ENCODE results near the gene NXPE3.

Gene NXPE3

DNA sequence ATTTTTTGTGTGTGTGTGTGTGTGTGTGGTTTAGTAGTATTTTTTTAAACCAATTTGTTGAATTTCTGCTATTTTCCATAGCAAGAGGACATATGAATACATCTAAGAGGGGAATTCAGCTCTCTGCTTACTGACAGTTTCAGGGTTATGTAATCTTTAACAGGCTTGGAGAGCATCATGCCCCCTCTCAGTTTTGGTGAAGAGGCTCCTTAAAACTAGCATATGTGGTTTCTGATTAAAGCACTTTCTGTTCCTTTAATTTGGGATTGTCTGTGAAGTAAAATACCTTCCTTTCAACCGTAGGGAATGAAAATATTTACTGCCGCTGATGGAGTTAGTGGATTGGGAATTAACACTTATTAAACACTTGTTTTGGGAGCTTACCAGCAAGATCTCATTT lies 50.9 kb downstream of the NXPE3 start:
- DNase-seq: no peak

DNA sequence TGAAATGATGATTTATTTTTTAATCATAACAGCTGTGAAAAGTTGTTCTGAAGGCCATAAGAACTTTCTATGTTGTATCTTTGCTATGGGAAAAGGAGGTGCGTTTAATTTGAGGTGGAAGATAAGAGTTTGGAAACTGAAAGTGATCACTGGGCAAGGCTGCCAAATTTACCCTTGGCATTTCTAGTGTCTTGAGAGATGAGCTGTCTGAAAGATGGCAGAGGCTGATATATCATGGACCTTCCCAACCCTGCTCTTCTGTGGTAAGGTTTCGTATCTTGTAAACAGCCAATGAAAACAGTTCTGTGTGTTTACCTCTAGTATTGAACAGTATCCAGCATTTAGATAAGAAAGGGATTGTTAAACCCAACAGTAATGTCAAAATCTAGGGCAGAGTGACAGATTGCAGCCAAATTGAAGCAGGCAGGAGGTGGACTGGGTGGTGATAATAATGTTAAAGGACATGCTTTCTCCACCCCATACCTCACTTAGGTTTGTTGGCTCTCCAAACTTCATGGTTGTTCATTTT lies 54.5 kb downstream of the NXPE3 start:
- DNase-seq: no peak

DNA sequence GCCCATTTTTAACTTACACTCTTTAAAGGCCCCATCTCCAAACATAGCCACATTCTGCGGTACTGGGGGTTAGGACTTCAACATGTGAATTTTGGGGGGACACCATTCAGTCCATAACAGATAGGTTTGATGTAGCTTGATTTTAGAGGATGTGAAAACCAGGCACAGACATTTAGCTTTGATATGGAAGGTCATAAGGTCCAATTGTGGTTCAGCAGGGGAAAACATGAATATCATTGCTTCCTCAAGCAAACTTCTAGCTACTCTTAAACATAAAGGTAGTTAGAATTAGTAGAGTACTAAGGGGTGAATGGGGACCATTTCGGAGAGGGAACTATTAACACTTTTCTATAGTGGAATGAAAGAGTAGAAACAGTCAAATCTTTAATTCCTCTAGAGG lies 56.7 kb downstream of the NXPE3 start:
- no peak for DNase-seq

DNA sequence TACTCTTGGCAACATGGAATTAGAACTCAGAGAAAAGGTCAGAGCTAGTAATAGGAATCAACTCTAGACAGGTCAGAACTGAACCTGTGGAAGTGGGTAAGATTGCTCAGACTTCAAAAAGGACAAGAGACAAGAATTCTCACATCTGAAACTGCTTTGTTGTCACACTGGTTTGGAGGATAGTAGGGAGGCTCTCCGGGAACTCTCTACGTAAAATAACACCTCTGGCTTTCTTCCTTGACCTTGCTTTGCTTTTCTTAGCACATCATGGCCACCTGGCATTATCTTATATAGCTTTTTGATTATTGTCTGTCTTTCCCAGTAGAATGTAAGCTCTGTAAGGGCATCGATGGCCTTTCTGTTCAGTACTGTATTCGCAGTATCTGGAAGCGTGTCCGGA lies 57.1 kb downstream of the NXPE3 start:
- DNase-seq: no peak

DNA sequence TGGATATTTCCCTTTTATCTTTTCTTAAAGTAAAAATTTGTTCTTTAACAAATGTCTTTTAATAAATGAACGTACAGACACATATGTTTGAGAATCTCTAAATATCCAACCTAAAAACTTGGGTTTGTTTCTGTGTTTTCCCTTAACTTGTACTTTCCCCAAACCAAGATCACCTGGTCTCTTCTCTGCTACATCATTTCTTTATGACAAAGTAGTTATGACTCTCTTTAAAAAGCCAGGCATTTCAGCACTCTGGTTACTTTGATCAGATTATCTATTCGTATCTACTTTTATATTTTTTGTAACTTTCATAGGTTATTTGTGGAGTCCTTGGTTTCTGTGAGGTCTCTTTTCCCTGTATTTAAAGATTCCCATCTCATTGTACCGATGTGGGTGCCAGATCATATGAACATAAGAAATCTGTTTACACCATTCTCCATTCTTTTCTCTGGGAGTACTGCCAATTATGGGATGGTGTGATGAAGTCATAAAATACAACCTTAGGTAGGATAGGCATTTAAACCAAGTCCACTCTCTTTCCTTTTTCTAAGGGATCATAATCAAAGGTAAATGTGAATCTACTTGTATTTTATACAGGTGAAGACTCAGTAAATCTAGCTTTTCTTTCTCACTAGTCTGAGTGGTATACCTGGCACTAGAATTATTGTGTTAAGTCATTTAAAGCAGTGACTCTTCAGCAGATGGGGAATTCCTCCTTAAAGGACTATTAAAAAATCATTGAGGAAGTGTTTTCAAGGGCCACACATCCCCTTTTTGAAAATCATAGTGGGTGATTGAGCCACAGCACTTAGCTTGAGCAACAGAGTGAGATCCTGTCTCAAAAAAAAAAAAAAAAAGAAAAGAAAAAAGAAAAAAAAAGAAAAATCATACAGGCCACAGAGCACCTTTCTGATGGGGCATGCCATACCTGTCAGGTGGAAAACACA lies 57.9 kb downstream of the NXPE3 start:
- DNase-seq: no peak

DNA sequence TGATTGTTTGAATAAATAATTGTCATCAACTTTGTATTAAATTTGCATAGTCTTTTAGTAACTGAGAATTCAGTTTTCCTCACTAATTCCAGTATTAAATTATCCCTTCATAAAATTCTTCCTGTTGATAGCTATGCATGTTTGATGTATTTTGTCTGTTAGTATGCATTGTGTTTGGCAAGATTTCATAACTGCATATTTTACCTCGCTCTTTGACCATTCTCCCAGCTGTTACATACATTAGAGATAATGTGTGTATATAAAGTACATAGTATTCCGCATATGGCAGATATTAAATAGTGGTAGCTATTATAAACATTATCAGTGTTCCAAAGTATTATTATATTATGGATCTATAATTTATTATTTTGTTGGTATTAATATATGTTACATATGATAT lies 59.7 kb downstream of the NXPE3 start:
- DNase-seq: no peak

DNA sequence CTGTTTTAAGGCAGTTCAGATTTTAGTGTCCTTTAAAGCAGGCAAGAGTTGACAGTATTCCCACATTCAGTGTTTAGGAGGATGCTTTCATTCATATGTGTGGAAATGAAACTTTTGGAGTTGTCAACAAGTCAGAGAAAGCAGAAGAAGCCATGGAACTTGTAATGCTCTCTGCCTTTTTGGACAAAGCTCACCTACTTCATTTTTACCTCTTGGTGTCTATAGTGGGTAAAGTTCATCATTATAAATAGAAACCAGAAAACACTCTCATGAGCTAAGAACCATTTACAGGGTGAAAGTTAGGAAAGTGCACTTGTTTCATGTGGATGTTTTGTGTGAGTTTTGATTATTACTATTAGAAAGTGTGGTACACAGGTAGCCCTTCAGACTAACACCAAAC lies 61.1 kb downstream of the NXPE3 start:
- no peak for DNase-seq

DNA sequence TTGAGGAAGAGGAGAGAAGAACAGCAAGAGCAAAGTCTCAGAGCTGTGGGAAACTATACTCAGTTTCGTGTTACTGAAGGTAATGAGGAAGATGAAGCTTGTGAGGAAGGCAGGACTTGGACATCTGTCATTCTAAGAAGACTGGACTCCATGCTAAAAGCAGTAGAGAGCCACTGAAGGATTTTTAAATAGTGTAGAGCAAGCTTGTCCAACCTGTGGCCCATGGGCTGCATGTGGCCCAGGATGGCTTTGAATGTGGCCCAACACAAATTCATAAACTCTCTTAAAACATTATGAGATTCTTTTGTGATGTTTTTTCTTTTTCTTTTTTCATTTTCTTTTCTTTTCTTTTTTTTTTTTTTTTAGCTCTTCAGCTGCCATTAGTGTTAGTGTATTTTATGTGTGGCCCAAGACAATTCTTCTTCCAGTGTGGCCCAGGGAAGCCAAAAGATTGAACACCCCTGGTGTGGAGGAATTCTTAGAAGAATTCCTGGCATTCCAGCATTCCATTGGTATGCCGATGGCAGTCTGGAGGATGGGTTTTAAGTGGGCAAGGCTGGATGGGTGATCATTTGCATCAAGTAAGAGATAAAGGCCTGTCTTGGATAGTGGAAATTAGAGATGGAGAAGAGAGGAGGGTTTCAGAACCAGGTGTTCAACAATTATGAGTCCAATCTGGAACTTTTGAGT lies 63.4 kb downstream of the NXPE3 start:
- DNase-seq: no peak

DNA sequence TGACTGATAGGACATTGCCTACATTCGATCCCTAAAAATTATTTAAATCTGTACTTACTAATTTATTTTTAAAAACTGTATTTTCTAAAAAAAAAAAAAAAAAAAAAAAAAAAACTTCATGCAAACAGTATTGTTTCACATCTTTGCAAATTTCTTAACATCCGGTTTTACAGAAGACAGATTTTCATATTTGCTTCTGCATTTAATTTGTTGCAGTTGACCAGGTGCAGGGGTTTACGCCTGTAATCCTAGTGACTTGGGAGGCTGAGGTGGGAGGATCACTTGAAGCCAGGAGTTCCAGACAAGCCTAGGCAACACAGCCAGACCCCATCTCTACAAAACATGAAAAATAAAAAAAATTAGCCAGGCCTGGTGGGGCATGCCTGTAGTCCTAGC lies 63.9 kb downstream of the NXPE3 start:
- DNase-seq: no peak

DNA sequence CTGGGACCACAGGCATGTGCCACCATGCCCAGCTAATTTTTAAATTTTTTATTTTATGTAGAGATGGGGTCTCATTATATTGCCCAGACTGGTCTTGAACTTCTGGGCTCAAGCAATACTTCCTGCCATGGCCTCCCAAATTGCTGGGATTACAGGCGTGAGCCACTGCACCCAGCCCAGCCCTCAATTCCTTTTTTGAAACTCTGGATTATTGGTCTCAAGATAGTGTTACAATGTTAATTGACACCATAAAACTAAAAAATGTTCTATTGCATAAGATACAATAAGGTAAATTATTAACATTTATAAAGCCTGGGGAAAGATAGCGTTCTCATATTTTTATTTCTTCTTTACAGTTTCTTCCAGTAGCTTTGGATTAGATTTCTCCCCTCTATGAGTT lies 66.4 kb downstream of the NXPE3 start:
- DNase-seq: no peak

DNA sequence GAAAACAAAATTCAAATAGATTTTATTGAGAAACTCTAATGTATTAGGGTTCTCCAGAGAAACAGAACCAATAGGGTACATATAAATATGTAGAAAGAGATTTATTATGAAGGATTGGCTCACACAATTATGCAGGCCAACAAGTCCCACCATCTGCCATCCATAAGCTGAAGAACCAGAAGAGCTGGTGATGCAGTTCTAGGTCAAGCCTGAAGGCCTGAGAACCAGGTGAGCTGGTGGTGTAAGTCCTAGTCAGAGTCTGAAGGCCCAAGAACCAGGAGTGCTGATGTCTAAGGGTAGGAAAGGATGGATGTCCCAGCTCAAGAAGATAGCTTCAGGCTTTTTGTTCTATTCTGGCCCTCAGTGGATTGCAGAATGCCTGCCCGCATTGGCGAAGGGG lies 67.7 kb downstream of the NXPE3 start:
- no peak for DNase-seq

DNA sequence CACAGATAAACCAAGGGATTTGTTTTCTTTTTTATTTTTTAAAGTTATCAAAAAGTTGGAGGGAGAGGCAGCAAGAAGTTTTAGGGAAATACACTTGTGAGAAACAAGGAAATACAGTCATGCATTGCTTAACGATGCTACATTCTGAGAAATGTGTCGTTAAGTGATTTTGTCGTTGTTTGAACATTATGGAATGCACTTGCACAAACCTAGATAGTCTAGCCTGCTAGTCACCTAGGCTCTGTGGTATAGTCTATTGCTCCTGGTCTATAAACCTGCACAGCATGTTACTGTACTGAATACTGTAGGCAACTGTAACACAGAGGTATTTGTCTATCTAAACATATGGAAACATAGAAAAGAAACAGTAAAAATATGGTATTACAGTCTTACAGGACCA lies 68.3 kb downstream of the NXPE3 start:
- DNase-seq: no peak

DNA sequence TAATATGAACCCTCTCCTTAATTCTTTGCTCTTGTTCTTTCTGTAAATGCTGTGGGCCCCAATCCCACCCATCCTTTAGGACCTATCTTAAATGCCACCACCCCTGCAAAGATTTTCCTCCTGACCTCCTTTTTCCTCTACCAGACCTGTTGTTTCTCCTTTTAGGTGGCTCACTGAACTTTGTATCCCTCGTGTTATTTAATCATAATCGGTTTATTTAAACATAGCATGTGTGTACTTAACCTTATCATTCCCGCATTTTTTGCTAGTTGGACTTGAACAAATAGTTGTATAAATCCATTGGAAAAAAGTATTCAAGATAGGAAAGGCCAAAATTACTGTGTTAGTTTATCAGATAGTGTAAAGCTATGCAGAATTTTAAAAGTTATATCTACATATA lies 69.3 kb downstream of the NXPE3 start:
- no peak for DNase-seq

DNA sequence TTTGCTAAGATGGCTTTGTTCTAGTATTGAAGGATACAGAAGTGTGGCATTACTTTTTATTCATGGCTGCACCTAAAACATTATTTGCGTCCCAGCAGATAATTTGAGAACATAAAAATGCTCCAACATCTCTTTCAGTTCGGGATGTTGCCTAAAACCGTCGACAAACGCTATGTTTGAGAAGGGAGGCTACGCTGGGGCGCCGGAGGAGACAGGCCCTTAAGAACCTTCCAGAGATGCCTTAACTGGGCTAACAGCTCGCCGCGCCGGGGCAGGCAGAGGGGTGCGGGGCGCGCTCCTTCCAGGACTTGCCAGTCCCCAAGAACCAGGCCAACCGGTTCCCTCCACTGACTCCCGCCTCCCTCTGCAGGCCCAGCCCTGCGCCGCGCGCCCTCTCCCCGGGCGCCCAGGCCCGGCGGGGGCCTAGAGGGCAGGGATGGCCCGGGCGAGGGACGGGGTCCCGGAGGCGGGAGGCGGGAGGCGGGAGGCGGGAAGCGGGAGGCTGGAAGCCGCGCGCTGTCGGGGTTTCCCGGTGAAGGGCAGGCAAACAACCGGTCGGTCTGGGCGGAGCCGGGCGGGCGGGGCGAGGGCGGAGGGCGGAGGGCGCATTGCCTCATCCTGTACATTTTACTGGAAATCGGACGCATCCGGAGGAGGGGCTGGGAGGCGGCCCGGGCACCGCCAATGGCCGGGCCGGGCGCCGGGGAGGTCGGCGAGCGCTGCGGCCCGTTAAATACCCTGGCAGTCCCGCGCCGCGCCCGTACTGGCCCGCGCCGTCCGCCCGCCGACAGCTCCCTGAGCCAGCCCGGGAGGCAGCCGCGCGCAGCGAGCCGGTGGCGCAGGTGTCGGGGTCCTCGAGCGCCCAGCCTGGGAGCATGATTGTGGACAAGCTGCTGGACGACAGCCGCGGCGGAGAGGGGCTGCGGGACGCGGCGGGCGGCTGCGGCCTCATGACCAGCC lies 70.0 kb downstream of the NXPE3 start, which contains the start of gene NFKBIZ:
TSS of gene NFKBIZ (plus strand) at position 761 of the 960 bp plus-strand sequence. CDS start at position 876, 115 bp downstream.
- DNase-seq: peak; percentile 93

DNA sequence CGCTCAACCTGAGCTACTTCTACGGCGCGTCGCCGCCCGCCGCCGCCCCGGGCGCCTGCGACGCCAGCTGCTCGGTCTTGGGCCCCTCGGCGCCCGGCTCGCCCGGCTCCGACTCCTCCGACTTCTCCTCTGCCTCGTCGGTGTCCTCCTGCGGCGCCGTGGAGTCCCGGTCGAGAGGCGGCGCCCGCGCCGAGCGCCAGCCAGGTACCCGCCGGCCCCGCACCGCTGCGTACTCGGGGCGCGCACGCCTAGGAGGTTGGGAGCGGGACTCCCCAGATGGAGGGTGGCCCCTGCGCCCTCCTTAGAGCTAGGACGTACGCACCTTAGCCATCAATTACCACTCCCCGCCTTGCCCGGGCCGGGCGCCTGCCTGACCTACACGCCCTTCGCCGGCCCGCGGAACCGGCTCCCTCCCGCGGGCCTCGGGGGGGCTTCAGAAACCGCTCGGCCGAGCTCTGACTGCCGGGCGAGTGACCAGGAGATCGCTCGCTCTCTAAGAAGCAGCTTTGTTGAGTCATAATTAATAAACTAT lies 70.8 kb downstream of the NXPE3 start:
- DNase-seq: peak; percentile 66

DNA sequence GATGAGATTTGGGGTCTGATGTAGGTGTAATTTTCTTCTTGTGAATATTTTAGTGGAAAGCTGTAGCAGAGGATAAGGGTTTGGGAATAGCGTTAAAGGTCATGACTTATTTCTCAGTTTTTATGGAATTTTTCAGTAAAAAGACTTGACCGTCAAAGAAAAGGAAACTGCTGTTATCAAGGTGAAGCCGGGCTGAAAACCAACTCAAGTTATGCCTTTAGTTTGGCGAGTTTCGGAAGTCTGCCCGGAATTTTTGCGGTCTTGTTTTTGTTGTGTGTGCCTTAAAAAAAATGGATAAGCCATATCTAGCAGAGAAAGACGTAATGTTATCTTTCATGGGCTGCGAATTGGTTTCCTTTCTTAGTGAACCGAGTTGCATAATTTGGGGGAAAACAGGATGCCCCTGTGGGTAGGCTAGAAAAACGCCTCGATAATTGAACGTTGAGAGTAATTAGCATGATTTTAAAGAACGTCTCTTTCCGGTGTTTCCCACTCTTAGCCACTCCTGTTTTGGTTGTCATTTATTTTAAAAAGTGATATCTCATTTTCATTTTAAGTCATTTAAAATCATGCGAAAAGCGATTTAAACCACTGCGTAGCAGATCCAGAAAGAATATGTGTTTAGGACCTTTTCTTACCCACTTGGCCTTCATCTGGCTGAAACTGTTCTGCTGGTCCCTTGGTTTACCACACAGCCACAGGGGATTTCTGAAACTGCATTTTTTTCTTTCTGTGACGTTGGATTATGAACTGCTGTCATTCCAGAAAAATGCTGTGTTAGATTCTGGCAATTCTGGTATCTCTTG lies 71.4 kb downstream of the NXPE3 start:
- peak; percentile 28 for DNase-seq

DNA sequence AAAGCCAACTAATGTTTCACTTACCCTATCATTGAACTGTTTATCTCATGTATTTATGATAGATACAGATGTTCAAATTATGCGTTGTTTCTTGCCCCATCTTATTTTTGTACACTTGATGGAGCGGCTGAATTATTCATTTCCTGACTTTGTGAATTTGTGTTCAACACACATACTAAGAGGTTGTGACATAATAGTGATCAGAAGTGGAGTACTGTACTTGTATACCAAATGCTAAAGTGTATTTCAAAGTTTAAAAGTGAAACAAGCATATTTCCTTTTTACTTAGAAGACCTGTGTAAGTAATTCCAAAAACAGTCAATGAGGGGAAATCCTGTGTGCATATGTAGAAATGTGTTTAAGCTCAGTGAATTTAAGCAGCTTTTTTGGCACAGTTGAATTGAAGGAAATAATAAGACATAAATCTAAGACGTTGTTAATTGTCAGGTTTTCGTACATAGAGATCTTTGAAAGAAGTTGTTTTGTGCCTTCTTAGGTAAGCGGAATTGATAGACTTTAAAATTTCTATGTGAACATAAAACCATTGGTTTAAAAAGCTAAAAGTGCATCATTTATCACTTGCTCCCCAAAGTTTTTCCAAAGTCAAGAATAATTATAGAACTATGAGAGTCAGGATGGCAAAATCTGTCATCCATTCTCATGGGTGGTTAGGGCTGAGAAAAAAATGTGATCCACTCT lies 72.2 kb downstream of the NXPE3 start:
- no peak for DNase-seq

DNA sequence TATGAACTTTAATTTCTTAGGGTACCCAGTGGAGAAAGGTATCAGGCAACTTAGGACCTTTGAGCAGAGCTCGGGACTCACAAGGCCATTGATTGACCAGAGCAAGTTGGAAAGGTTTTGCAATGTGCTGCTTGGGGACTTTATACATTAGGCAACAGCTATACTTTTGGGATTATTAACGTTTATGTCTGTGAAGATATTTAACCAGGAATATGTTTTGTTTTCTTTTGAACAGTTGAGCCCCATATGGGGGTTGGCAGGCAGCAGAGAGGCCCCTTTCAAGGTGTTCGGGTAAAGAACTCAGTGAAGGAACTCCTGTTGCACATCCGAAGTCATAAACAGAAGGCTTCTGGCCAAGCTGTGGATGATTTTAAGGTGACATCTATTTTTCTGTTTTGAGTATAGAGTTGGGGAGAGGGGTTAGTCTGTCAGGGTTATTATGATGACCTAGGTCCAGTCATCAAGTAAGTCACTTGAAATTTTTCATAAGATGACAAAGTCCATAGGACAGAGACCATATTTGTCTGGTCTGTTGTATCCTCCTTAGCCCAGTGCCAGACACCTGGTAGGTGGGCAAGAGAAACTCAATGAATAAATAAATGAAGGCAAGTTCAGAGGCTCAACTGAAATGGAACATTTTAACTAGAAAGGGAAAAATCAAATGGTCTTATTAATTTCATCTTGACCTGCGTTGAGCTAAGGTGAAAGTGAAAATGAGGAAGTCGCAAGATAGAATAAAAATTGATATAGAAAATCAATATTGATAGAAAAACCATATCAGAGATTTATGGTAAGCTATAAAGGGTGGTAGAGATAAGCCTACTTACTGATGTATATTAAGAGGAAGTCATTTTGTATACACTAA lies 73.1 kb downstream of the NXPE3 start:
- no peak for DNase-seq

DNA sequence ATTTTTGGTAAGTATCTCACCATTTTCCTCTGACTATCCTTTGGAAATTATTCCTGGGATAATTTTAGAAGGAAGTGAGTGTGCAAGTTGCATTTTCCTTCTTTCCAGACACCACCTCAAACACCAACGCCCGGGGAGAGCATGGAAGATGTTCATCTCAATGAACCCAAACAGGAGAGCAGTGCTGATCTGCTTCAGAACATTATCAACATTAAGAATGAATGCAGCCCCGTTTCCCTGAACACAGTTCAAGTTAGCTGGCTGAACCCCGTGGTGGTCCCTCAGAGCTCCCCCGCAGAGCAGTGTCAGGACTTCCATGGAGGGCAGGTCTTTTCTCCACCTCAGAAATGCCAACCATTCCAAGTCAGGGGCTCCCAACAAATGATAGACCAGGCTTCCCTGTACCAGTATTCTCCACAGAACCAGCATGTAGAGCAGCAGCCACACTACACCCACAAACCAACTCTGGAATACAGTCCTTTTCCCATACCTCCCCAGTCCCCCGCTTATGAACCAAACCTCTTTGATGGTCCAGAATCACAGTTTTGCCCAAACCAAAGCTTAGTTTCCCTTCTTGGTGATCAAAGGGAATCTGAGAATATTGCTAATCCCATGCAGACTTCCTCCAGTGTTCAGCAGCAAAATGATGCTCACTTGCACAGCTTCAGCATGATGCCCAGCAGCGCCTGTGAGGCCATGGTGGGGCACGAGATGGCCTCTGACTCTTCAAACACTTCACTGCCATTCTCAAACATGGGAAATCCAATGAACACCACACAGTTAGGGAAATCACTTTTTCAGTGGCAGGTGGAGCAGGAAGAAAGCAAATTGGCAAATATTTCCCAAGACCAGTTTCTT lies 74.2 kb downstream of the NXPE3 start:
- DNase-seq: no peak

Data from NK-92 treated with Interleukin-12 subunit alpha and Interleukin-12 subunit beta, amount 100 ng/mL, for 24 hours (cell line).